HEK293 (cell line): ENCODE results near the gene ENC1.
"Not testable (repeated sequence)": the region's sequence is repeated elsewhere in the genome, so short reads cannot be mapped to it uniquely, and the experiment has no call there.

Experiments
- CTCF ChIA-PET: fragments of 350-600 bp; formaldehyde crosslinking; extraction: SDS; loops from one replicate; lab custom pipeline; 2021; ENCODE audit warnings: antibody characterized with exemption; lab: Yijun Ruan, JAX
- POLR2A ChIA-PET: fragments of 300-600 bp; formaldehyde crosslinking; extraction: SDS; loops from one replicate; lab custom pipeline; 2020; ENCODE audit warnings: antibody characterized with exemption, inconsistent platforms; lab: Yijun Ruan, JAX
- H3K27ac ChIP-seq: fragments of 200-500 bp; sonication (Bioruptor generic); 2 replicates; pipeline ENCODE4 v1.5.1; 2014; ENCODE audit warnings: low read depth, low read length, control low read depth, inconsistent platforms; ENCODE audit errors: extremely low read depth
- H3K36me3 ChIP-seq, 2 experiments: fragments of 200-500 bp in 1 of 2; sonication (Bioruptor generic) in 1 of 2; 1 replicate in 1 of 2; 2 replicates in 1 of 2; pipeline ENCODE4 v1.5.1; 2014 to 2017; ENCODE audit warnings: inconsistent platforms in 2 of 2, low read length in 2 of 2; ENCODE audit not compliant: control insufficient read depth in 2 of 2, insufficient read depth in 1 of 2
- H3K4me1 ChIP-seq: fragments of 200-500 bp; sonication (Bioruptor generic); 2 replicates; pipeline ENCODE4 v1.5.1; 2014; ENCODE audit warnings: mild to moderate bottlenecking, low read length, inconsistent platforms; ENCODE audit not compliant: control insufficient read depth, insufficient read depth
- H3K4me3 ChIP-seq: 2 replicates; pipeline ENCODE4 v1.5.1; 2011; ENCODE audit warnings: low read depth, mild to moderate bottlenecking, control low read depth, low read length, moderate library complexity
- H3K9me3 ChIP-seq: fragments of 200-500 bp; sonication (Bioruptor generic); 2 replicates; pipeline ENCODE4 v1.5.1; 2014; ENCODE audit warnings: low read depth, low read length, inconsistent platforms; ENCODE audit not compliant: control insufficient read depth, insufficient read depth
- CTCF ChIP-seq: fragments of 450-650 bp; formaldehyde crosslinking; IDR thresholded peaks from 2 replicates; pipeline ENCODE4 v1.5.1; 2016; ENCODE audit warnings: missing biosample characterization, missing genetic modification characterization
- GLI4 ChIP-seq: fragments of 450-650 bp; formaldehyde crosslinking; IDR thresholded peaks from 2 replicates; pipeline ENCODE4 v1.5.1; 2016; ENCODE audit warnings: missing biosample characterization, missing genetic modification characterization
- REST ChIP-seq: fragments of 450-650 bp; formaldehyde crosslinking; IDR thresholded peaks from 2 replicates; pipeline ENCODE4 v1.5.1; 2016; ENCODE audit warnings: missing biosample characterization, missing genetic modification characterization
- ZBTB10 ChIP-seq: fragments of 450-650 bp; formaldehyde crosslinking; IDR thresholded peaks from 2 replicates; pipeline ENCODE4 v1.5.1; 2016; ENCODE audit warnings: missing biosample characterization, missing genetic modification characterization
- ZBTB8A ChIP-seq: fragments of 450-650 bp; formaldehyde crosslinking; IDR thresholded peaks from 2 replicates; pipeline ENCODE4 v1.5.1; 2016; ENCODE audit warnings: missing biosample characterization, missing genetic modification characterization
- ZNF266 ChIP-seq: fragments of 450-650 bp; formaldehyde crosslinking; IDR thresholded peaks from 2 replicates; pipeline ENCODE4 v1.5.1; 2016; ENCODE audit warnings: missing biosample characterization, missing genetic modification characterization, low read depth
- ZNF335 ChIP-seq: fragments of 450-650 bp; formaldehyde crosslinking; conservative IDR thresholded peaks from 2 replicates; pipeline ENCODE4 v1.5.1; 2016; ENCODE audit warnings: missing biosample characterization, missing genetic modification characterization
- ZNF426 ChIP-seq: fragments of 450-650 bp; formaldehyde crosslinking; IDR thresholded peaks from 2 replicates; pipeline ENCODE4 v1.5.1; 2017; ENCODE audit warnings: missing biosample characterization, missing genetic modification characterization, mild to moderate bottlenecking, inconsistent platforms, moderate library complexity
- ZNF433 ChIP-seq: fragments of 450-650 bp; formaldehyde crosslinking; IDR thresholded peaks from 2 replicates; pipeline ENCODE4 v1.5.1; 2016; ENCODE audit warnings: missing biosample characterization, missing genetic modification characterization, low read depth
- ZNF510 ChIP-seq: fragments of 450-650 bp; formaldehyde crosslinking; IDR thresholded peaks from 2 replicates; pipeline ENCODE4 v1.5.1; 2018; ENCODE audit warnings: mild to moderate bottlenecking, missing genetic modification characterization, missing biosample characterization; ENCODE audit not compliant: insufficient replicate concordance
- ZNF518A ChIP-seq: fragments of 450-650 bp; formaldehyde crosslinking; conservative IDR thresholded peaks from 2 replicates; pipeline ENCODE4 v1.5.1; 2016; ENCODE audit warnings: low read depth, missing biosample characterization, missing genetic modification characterization
- ZNF561 ChIP-seq: fragments of 450-650 bp; IDR thresholded peaks from 2 replicates; pipeline ENCODE4 v1.5.1; 2018; ENCODE audit warnings: missing biosample characterization, missing genetic modification characterization, borderline replicate concordance
- ZNF654 ChIP-seq: fragments of 450-650 bp; formaldehyde crosslinking; IDR thresholded peaks from 2 replicates; pipeline ENCODE4 v1.5.1; 2016; ENCODE audit warnings: low read depth, missing biosample characterization, missing genetic modification characterization
- ZNF664 ChIP-seq: fragments of 450-650 bp; formaldehyde crosslinking; IDR thresholded peaks from 2 replicates; pipeline ENCODE4 v1.5.1; 2016; ENCODE audit warnings: missing biosample characterization, missing genetic modification characterization

Gene ENC1

GRCh38 chr5:74678123-74678522, 37.6 kb upstream of the ENC1 start (continued):
- TF ChIP-seq REST (tag by site-specific recombination) (0 out of 2 replicates have a peak, but pooled peaks have one; percentile 17), ZNF426 (tag by site-specific recombination) (peak; percentile 61), ZBTB8A (tag by site-specific recombination) (0 out of 2 replicates have a peak, but pooled peaks have one; percentile 38), ZNF433 (0 out of 2 replicates have a peak, but pooled peaks have one; percentile 26), ZNF266 (tag by site-specific recombination) (peak; percentile 47; the same call in 1 of the 2 replicates), ZNF518A (tag by site-specific recombination) (peak; percentile 54), ZNF664 (peak; percentile 47; the same call in 1 of the 2 replicates)
- TF ChIP-seq, all 188 proteins: peak for 14; not testable (repeated sequence) for 174

GRCh38 chr5:74676466-74676865, 35.9 kb upstream of the ENC1 start:
- H3K9me3 ChIP-seq, H3K27ac ChIP-seq, H3K4me1 ChIP-seq, H3K4me3 ChIP-seq, H3K36me3 ChIP-seq, POLR2A ChIA-PET: not testable (repeated sequence)
- CTCF ChIA-PET = interaction anchor here (0.7 to 1.1 kb wide), 3 partner anchors 14 to 630 kb away, joined by 3 to 4 read pairs (median 3); no protein-coding TSS in a partner anchor

- Histone ChIP-seq H3K9me3 (no peaks in the 10 kb centered on the region), H3K27ac (no peak overlapping the region), H3K4me1 (no peaks in the 10 kb centered on the region), H3K4me3 (no peak overlapping the region), H3K36me3 (no peaks in the 10 kb centered on the region)
- TF ChIP-seq ZNF561 (tag by site-specific recombination) (no peak), ZNF654 (tag by site-specific recombination) (peak; percentile 80), ZNF335 (tag by site-specific recombination) (0 out of 2 replicates have a peak, but pooled peaks have one; percentile 15), CTCF (tag by site-specific recombination) (peak; percentile 39; the same call in 1 of the 2 replicates), GLI4 (tag by site-specific recombination) (no peak), ZBTB10 (tag by site-specific recombination) (no peak), ZNF510 (tag by site-specific recombination) (peak; percentile 70)
- ChIA-PET POLR2A (no interaction called here), CTCF (interaction anchor here (0.6 to 3.1 kb wide), 7 partner anchors 8 to 328 kb away, joined by 3 to 23 read pairs (median 4); no protein-coding TSS in a partner anchor)
Measured at GRCh38 chr5:74673011-74673790, 32.7 kb upstream of the ENC1 start.
